ENCODE measurements around the gene ATP8A2. TPM values are rescaled to one million over a fixed set of nuclear protein-coding genes. Genes with fewer than 3 reads are reported as not detected.

Gene ATP8A2
- total RNA-seq, 2 donors from 2014 or later = 0.41 to 1.6 TPM

DNA sequence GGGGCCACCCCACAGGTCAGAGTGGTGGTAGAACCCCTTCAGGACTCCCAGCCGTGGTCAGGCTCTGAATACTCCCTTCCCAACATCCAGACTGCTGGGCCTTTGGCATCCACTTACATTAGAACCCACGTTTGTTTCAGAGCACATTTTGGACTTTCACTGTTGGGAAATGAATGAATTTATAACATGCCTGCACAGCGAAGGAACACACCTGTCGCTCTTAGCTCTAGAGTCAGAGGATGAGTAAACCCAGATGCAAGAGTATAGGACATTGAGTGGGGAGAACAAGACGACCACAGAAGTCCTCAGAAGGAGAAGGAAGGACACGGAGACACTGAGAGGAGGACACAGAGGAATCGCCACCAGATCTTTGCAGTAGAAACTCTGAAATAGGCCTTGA is 649.1 kb downstream of the ATP8A2 start:
- Histone ChIP-seq H3K36me3 (no peaks in the 10 kb centered on the region), H3K27me3 (replicated peaks; ENCODE audit: insufficient read depth) (no peaks in the 10 kb centered on the region), H3K4me1 (ENCODE audit: control insufficient read depth in 1 of 2, low read depth in 2 of 2) (peaks cover 0 to 47% of the 10 kb centered on the region in 2 donors), H3K4me3 (no peak overlapping the region), H3K27ac (no peak overlapping the region), H3K9me3 (no peaks in the 10 kb centered on the region)
- TF ChIP-seq CTCF (IDR thresholded peaks at IDR 0.05) = no peak
- ATAC-seq (ENCODE audit: insufficient number of reproducible peaks, low FRiP score, low read depth) (no peak), DNase-seq (ENCODE audit: low spot score) (no peak)

GRCh38 chr13:26021516-26021915 is 649.7 kb downstream of the ATP8A2 start:
- ATAC-seq (ENCODE audit: insufficient number of reproducible peaks, low FRiP score, low read depth) = no peak
- DNase-seq (ENCODE audit: low spot score) = no peak
- TF ChIP-seq CTCF (IDR thresholded peaks at IDR 0.05) = no peak

GRCh38 chr13:26021956-26022355 is 650.2 kb downstream of the ATP8A2 start:
- Histone ChIP-seq H3K27me3 (replicated peaks; ENCODE audit: insufficient read depth) (no peaks in the 10 kb centered on the region), H3K27ac (no peak overlapping the region), H3K4me1 (ENCODE audit: control insufficient read depth in 1 of 2, low read depth in 2 of 2) (peaks cover 0 to 47% of the 10 kb centered on the region in 2 donors), H3K4me3 (no peak overlapping the region), H3K36me3 (no peaks in the 10 kb centered on the region), H3K9me3 (no peaks in the 10 kb centered on the region)
- no peak for TF ChIP-seq CTCF (IDR thresholded peaks at IDR 0.05)
- no peak for ATAC-seq (ENCODE audit: insufficient number of reproducible peaks, low FRiP score, low read depth)
- DNase-seq (ENCODE audit: low spot score) = no peak

More at GRCh38 chr13:26021516-26021915, 649.7 kb downstream of the ATP8A2 start:
- no peaks in the 10 kb centered on the region for H3K9me3 ChIP-seq
- H3K4me3 ChIP-seq = no peak overlapping the region
- no peak overlapping the region for H3K27ac ChIP-seq
- no peaks in the 10 kb centered on the region for H3K27me3 ChIP-seq (replicated peaks; ENCODE audit: insufficient read depth)
- peaks cover 0 to 47% of the 10 kb centered on the region in 2 donors for H3K4me1 ChIP-seq (ENCODE audit: control insufficient read depth in 1 of 2, low read depth in 2 of 2)
- H3K36me3 ChIP-seq = no peaks in the 10 kb centered on the region

DNA sequence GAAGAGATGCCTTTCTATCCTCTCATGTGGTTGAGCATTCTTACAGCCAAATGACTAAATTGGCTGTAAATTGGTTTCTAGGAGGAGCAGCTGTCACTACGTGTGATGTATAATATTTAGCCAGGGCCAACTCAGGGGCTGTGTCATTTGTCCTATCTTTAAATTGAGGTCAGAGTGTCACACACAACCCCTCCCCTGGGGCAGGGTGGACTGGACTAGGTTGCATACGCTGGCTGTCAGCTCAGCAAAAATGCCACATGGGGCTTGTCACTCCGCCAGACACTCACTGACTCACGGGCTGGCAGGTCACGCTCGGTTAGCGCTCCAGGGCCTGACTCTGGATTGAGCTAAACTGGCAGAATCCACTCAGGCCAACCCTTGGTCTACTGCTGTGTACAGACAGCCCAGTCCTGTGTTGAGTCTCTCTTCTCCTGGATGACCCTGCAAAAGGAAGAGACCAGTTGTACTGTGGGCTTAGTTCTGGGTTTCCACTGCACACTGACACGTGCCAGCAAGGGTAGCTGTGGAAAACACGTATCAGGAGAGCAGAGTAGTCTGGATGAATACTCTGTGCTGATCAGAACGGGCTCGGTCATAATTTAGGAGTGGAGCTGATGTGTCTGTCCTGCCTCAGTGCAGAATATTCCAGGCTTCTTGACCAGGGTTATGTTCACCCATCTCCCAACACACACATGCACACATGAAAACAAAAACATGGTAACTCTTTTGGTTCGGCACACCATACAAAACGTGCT is 650.9 kb downstream of the ATP8A2 start:
- Histone ChIP-seq H3K36me3 (no peaks in the 10 kb centered on the region), H3K27ac (no peak overlapping the region), H3K27me3 (replicated peaks; ENCODE audit: insufficient read depth) (no peaks in the 10 kb centered on the region), H3K9me3 (no peaks in the 10 kb centered on the region), H3K4me1 (ENCODE audit: control insufficient read depth in 1 of 2, low read depth in 2 of 2) (peaks cover 0 to 39% of the 10 kb centered on the region in 2 donors), H3K4me3 (no peak overlapping the region)
- ATAC-seq (ENCODE audit: insufficient number of reproducible peaks, low FRiP score, low read depth) (peak; percentile 52), DNase-seq (ENCODE audit: low spot score) (peak; percentile 41)
- TF ChIP-seq CTCF (IDR thresholded peaks at IDR 0.05) = no peak

DNA sequence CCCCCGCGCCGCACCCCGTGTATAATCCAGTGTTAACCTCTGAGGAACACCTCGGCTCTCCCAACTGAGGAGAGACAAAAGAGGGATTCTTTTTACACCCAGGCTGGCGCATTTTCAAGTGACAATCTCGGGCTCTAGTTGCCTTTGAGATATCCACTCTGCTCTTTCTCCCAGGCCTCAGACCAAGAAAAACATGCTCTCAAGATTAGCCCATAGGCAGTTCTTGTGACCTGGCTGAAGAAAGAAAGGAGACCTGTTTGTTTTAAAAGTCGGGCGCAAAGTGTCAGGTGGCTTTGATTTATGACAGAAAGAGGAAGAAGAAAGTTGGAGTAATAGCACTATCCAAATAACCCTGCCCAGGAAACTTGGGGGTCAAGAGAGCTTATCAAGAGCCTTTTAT is 652.8 kb downstream of the ATP8A2 start:
- DNase-seq (ENCODE audit: low spot score) = no peak
- H3K27me3 ChIP-seq (replicated peaks; ENCODE audit: insufficient read depth) = no peaks in the 10 kb centered on the region
- no peak for ATAC-seq (ENCODE audit: insufficient number of reproducible peaks, low FRiP score, low read depth)
- no peak overlapping the region for H3K27ac ChIP-seq
- no peak for TF ChIP-seq CTCF (IDR thresholded peaks at IDR 0.05)
- no peak overlapping the region for H3K4me3 ChIP-seq
- peaks cover 0 to 38% of the 10 kb centered on the region in 2 donors for H3K4me1 ChIP-seq (ENCODE audit: control insufficient read depth in 1 of 2, low read depth in 2 of 2)
- no peaks in the 10 kb centered on the region for H3K36me3 ChIP-seq
- no peaks in the 10 kb centered on the region for H3K9me3 ChIP-seq
